ENCODE measurements around the gene GDI2. TPM values are rescaled to one million over a fixed set of nuclear protein-coding genes. Genes with fewer than 3 reads are reported as not detected.

The GDI2 gene
- total and polyA plus RNA-seq, 9 of the 15 experiments (the other 6 are each of a cell fraction or from before 2014, with no cell fraction given), result 262 to 424 (median 287) TPM

DNA sequence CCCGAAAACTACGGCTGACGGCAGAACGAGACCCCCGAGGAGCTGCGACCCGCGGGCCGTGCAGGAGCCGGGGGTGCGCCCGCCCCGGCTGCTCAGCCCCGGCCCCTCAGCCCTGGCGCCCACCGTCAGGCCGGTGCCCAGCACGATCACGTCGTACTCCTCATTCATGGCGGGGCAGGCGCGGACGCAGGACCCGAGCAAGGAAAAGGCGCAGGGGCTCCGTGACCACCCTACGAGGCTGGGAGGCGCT, 218 bp downstream of the GDI2 start (continued):
- TF ChIP-seq, protein P1, sequence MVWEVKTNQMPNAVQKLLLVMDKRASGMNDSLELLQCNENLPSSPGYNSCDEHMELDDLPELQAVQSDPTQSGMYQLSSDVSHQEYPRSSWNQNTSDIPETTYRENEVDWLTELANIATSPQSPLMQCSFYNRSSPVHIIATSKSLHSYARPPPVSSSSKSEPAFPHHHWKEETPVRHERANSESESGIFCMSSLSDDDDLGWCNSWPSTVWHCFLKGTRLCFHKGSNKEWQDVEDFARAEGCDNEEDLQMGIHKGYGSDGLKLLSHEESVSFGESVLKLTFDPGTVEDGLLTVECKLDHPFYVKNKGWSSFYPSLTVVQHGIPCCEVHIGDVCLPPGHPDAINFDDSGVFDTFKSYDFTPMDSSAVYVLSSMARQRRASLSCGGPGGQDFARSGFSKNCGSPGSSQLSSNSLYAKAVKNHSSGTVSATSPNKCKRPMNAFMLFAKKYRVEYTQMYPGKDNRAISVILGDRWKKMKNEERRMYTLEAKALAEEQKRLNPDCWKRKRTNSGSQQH (CRISPR knock-in tag; IDR thresholded peaks at IDR 0.05), result peak; percentile 58; the same call in 1 of the 2 replicates
- TF ChIP-seq ZFX (CRISPR knock-in tag; IDR thresholded peaks at IDR 0.05) (peak; percentile 76; the same call in 1 of the 2 replicates), NR2C2 (CRISPR knock-in tag; IDR thresholded peaks at IDR 0.05) (no peak), NR2C2 (tag; IDR thresholded peaks at IDR 0.05) (no peak), ZBTB7A (IDR thresholded peaks at IDR 0.05; ENCODE audit: borderline replicate concordance, control insufficient read depth, low read depth, low read length) (no peak; the same call in 1 of the 2 replicates), TCF3 (CRISPR knock-in tag; IDR thresholded peaks at IDR 0.05) (peak; percentile 11; the same call in 1 of the 2 replicates), RB1 (IDR thresholded peaks at IDR 0.05; ENCODE audit: low read depth) (peak; percentile 9), ZNF431 (CRISPR knock-in tag; IDR thresholded peaks at IDR 0.05) (no peak), CHCHD3 (CRISPR knock-in tag; IDR thresholded peaks at IDR 0.05) (peak; percentile 47; the same call in 1 of the 2 replicates), RBBP5 (IDR thresholded peaks at IDR 0.05; ENCODE audit: borderline replicate concordance, insufficient read depth, low read length, poor library complexity, severe bottlenecking) (peak; percentile 53), MCM7 (IDR thresholded peaks at IDR 0.05) (no peak), GATAD2A (IDR thresholded peaks at IDR 0.05) (peak; percentile 78; the same call in 1 of the 2 replicates), NFRKB (IDR thresholded peaks at IDR 0.05; ENCODE audit: low read depth) (peak; percentile 62; the same call in 1 of the 2 replicates), ZNF12 (CRISPR knock-in tag; IDR thresholded peaks at IDR 0.05) (0 out of 2 replicates have a peak, but pooled peaks have one; percentile 13), TRIM28 (IDR thresholded peaks at IDR 0.05) (no peak), KAT7 (CRISPR knock-in tag; IDR thresholded peaks at IDR 0.05; ENCODE audit: borderline replicate concordance) (peak; percentile 79; the same call in 1 of the 2 replicates), SAP30 (IDR thresholded peaks at IDR 0.05; ENCODE audit: borderline replicate concordance, insufficient read depth, low read depth, low read length, poor library complexity, severe bottlenecking) (peak; percentile 12), PHB (CRISPR knock-in tag; IDR thresholded peaks at IDR 0.05) (peak; percentile 18; the same call in 1 of the 2 replicates), ZNF589 (CRISPR knock-in tag; IDR thresholded peaks at IDR 0.05; ENCODE audit: low read depth) (no peak)
- TF ChIP-seq, protein P2, sequence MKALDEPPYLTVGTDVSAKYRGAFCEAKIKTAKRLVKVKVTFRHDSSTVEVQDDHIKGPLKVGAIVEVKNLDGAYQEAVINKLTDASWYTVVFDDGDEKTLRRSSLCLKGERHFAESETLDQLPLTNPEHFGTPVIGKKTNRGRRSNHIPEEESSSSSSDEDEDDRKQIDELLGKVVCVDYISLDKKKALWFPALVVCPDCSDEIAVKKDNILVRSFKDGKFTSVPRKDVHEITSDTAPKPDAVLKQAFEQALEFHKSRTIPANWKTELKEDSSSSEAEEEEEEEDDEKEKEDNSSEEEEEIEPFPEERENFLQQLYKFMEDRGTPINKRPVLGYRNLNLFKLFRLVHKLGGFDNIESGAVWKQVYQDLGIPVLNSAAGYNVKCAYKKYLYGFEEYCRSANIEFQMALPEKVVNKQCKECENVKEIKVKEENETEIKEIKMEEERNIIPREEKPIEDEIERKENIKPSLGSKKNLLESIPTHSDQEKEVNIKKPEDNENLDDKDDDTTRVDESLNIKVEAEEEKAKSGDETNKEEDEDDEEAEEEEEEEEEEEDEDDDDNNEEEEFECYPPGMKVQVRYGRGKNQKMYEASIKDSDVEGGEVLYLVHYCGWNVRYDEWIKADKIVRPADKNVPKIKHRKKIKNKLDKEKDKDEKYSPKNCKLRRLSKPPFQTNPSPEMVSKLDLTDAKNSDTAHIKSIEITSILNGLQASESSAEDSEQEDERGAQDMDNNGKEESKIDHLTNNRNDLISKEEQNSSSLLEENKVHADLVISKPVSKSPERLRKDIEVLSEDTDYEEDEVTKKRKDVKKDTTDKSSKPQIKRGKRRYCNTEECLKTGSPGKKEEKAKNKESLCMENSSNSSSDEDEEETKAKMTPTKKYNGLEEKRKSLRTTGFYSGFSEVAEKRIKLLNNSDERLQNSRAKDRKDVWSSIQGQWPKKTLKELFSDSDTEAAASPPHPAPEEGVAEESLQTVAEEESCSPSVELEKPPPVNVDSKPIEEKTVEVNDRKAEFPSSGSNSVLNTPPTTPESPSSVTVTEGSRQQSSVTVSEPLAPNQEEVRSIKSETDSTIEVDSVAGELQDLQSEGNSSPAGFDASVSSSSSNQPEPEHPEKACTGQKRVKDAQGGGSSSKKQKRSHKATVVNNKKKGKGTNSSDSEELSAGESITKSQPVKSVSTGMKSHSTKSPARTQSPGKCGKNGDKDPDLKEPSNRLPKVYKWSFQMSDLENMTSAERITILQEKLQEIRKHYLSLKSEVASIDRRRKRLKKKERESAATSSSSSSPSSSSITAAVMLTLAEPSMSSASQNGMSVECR (CRISPR knock-in tag; IDR thresholded peaks at IDR 0.05), result peak; percentile 67; the same call in 1 of the 2 replicates
- TF ChIP-seq, protein P3, sequence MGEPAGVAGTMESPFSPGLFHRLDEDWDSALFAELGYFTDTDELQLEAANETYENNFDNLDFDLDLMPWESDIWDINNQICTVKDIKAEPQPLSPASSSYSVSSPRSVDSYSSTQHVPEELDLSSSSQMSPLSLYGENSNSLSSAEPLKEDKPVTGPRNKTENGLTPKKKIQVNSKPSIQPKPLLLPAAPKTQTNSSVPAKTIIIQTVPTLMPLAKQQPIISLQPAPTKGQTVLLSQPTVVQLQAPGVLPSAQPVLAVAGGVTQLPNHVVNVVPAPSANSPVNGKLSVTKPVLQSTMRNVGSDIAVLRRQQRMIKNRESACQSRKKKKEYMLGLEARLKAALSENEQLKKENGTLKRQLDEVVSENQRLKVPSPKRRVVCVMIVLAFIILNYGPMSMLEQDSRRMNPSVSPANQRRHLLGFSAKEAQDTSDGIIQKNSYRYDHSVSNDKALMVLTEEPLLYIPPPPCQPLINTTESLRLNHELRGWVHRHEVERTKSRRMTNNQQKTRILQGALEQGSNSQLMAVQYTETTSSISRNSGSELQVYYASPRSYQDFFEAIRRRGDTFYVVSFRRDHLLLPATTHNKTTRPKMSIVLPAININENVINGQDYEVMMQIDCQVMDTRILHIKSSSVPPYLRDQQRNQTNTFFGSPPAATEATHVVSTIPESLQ (CRISPR knock-in tag; IDR thresholded peaks at IDR 0.05), result peak; percentile 93; the same call in 1 of the 2 replicates

Data from K562 (cell line).